SIG-M5 treated with dmso at 0.1 percent for 504 hours (cell line): Measurements from ENCODE around the gene SPDL1.

Source experiments
- DNase-seq: peaks from one replicate; lab custom pipeline; 2025; ENCODE audit not compliant: unreplicated experiment; lab: John Stamatoyannopoulos, UW

The SPDL1 gene

DNA sequence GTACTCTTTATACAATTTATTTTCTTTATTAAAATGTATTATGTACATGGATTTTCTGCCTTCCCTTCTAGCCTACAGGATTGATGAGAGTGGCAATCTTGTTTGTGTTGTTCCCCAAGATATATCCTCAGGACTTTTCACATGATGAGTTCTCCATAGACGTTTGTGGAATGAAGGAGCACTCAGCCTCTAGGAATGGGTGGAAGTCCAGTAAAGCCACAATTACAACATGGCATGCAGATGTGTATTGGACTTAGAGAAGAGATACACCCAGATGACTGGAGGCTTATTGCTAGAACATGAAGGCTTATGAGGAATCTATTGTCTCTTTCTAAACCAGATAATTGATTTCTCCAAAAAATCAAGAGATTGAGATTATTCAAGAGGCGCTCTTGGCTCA, 45.3 kb downstream of the SPDL1 start:
- DNase-seq, result no peak

- peak; percentile 19 for DNase-seq
Observed at GRCh38 chr5:169629847-169630548, 46.4 kb downstream of the SPDL1 start.

DNA sequence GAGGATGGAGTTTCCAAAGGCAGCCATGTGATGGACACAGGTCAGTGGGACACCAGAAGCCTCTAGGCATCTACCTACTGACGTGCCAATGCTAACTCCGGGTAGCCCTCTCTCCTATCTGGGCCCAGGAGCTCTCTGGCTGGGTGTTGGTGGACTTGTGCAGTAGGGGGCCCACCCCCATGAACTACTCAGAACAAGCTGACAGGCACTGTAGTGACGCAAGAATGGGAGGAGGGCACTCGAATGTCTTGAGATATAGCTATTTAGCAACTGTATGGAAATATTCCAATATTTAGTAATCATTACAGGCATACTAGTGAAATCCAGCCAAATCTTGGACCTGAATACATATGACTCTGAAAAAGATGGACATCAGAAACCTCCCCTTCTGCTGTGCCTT, 47.8 kb downstream of the SPDL1 start:
- peak; percentile 37 for DNase-seq

DNA sequence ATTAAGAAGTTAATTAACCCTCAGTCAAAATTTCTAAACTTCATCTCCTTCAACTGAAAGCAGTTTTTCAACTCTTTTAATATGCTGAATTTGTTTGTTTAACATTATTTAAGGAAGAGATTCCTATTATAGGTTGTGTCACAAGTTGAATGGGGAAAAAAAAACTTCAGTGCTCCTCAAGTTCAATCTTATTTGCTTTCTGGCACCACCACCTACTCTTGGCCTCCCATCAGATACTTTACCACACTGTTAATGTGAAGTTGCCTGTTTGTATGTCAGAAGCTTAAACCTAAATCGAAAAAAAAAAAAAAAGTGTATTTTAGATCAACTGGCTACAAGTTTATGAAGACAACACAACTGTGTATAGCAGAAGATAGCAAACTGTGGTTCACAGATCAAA, 49.4 kb downstream of the SPDL1 start:
- no peak for DNase-seq

- no peak for DNase-seq
Observed at GRCh38 chr5:169634606-169635005, 51.0 kb downstream of the SPDL1 start.

DNA sequence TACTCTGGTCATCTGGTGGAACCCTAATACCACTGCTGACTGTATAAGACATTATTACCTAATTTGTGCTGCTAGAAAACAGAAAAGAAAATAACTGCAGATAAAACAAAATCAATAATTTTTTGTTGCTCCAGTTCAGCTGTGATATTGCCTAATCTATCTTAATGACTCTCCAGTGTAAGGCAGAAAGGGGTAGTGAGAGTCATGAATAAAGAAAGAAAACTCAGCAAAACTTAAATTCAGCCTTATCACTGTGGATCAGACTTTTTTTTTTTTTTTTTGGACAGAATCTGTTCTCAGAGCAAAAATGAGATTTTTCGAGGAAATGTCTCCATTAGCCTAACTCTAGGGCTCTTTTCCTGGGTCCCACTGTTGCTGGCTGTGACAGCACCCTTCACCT, 52.4 kb downstream of the SPDL1 start:
- DNase-seq, result peak; percentile 81

- no peak for DNase-seq
Observed at GRCh38 chr5:169636477-169637084, 53.0 kb downstream of the SPDL1 start.

DNA sequence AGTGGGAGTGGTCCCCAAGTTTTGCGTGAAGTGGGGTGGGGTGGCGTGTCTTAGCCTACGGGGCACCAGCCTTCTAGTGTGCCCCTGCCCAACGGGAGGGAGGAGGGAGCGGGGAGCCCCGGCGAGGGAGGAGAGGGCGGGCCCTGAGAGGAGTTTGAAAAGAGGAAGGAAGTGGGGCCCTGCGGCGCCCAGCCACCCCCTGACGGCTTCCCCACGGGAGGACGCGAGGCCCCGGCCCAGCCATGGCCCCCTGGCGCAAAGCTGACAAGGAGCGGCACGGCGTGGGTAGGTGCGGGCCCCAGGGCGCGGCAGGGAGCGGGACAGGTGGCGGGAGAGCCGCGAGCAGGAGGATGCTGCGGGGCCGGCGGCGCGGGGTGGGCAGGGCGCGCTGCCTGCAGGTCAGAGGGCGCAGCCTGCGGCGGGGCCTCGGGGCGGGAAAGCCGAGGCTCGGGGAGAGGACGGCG, 53.5 kb downstream of the SPDL1 start, which contains the start of gene DOCK2:
TSS of gene DOCK2 (plus strand) at position 191 of the 464 bp plus-strand sequence. CDS start at position 243, 52 bp downstream.
- peak; percentile 83 for DNase-seq

DNA sequence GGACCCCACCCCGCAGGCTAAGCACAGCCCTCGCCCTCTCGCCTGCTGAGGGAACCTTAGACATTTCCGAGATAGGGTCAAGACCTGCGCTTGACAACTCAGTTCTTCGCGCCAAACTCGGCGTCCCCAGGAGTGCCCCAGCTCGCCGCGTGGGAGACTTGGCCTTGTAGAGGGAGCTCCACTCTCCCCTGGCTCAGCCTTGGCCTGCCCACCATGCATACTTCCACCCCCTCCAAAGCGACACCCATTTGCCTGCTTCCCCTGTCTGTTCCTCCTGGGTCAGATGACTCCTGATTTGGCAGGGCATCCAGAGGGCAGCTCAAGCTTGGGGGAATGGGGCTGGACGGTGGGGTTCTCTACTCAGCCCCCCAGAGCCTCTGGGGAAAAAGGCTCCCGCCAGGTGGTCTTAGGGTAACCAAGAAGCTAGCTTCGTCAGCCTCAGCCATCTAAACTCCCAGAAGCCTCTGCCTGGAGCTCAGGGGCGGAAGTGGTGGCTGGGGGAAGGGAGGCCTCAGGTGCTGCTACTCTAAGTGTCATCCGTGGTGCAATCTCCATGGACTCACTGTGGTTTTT, 54.1 kb downstream of the SPDL1 start:
- DNase-seq, result peak; percentile 82

- peak; percentile 24 for DNase-seq
Observed at GRCh38 chr5:169641253-169641652, 57.7 kb downstream of the SPDL1 start.

- no peak for DNase-seq
Observed at GRCh38 chr5:169646856-169647255, 63.3 kb downstream of the SPDL1 start.

DNA sequence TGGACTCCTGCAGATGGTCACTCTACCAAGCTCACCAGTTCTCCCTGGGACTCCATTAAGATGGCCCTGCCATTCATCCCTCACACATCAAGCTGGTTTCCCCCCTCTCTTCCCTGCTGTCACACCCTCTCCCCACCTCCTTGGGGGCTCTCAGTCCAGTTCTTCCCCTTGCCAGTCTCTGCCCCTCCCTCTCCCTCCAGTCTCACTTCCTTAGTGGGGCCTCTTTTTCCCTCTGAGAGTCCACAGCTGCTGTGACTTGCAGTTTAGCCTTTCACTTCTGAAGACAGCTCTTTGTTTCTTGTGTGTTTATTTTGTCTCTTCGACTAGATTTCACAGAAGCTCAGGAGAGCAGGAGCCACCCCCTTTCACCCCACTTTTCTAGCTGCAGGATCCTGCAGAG, 64.0 kb downstream of the SPDL1 start:
- DNase-seq, result peak; percentile 88

GRCh38 chr5:169648725-169649310, 65.2 kb downstream of the SPDL1 start:
- DNase-seq, result no peak

DNA sequence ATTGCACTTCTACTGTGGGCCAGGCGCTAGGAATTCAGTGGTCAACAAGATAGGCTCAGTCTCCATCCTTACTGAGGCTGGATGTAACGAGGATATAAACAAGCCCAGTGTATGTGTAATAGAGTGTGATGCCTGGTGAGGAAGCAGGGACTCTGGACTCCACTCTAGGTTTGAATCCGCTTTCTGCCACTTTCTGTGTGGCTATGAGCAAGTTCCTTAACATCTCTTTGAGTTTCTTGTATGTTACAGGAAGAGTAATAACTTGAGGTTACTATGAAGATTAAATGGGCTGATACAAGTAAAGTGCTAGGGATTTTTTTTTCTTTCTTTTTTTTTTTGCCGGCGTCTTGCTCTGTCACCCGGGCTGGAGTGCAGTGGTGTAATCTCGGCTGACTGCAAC, 65.9 kb downstream of the SPDL1 start:
- no peak for DNase-seq

GRCh38 chr5:169650701-169651331, 67.2 kb downstream of the SPDL1 start:
- peak; percentile 8 for DNase-seq

GRCh38 chr5:169651526-169651925, 68.0 kb downstream of the SPDL1 start:
- DNase-seq, result no peak

DNA sequence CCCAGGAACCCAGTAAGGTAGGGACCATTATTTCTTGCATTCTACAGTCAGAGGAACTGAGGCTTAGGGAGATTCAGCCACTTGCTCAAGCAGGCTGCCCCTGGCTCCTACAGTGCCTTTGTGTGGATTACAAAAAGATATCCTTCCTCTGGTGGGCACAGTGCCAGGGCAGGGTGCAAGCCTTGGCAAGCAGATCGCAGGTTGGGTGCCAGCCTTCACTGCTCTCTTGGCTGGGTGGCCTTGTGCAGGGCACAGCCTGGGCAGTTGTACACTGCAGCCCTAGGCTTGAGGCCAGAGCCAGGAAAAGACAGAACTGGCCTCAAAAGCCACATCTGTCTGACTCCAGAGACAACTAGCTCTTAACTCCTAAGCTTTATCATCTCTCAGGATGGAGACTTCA, 68.5 kb downstream of the SPDL1 start:
- DNase-seq, result no peak

DNA sequence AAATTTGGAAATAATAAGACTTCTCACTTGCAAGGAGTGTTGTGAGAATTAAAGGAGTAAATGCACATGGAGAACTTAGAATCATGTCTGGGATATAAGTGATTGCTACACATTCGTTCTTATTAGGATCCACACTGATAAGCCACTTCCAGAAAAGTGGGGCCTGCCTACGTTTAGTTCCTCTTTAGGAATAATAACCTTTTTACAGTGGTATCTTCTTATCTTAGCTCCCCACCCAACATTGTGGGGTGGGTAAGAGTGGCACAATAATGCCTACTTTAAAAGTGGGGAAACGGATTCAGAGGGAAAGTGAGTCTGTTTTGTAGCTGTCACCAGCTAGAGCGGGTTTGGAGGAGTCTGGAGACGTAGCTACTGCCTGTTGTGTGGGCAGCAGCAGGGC, 69.5 kb downstream of the SPDL1 start:
- DNase-seq, result no peak
